ENCODE measurements around the gene P4HB.

DNA sequence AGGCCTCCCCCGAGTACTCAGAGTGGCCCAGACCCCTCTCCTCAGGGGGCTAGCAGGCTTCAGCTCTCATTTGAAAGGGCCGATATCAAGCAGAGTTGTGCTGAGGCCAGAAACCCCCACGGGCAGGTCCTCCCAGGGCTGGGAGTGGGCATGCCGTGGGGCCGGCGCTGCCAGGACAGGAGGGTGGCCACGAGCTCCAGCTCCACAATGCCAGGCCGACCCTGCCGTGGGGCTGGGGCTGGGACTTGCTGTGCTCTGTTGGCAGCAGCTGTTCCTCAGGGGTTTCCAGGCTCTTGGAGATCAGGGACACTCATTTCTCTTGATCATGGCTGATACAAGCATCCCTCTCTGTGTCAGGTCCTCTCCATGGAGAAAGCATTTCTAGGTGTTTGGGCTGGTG, 38.5 kb upstream of the P4HB start:
- TF ChIP-seq, protein P1, sequence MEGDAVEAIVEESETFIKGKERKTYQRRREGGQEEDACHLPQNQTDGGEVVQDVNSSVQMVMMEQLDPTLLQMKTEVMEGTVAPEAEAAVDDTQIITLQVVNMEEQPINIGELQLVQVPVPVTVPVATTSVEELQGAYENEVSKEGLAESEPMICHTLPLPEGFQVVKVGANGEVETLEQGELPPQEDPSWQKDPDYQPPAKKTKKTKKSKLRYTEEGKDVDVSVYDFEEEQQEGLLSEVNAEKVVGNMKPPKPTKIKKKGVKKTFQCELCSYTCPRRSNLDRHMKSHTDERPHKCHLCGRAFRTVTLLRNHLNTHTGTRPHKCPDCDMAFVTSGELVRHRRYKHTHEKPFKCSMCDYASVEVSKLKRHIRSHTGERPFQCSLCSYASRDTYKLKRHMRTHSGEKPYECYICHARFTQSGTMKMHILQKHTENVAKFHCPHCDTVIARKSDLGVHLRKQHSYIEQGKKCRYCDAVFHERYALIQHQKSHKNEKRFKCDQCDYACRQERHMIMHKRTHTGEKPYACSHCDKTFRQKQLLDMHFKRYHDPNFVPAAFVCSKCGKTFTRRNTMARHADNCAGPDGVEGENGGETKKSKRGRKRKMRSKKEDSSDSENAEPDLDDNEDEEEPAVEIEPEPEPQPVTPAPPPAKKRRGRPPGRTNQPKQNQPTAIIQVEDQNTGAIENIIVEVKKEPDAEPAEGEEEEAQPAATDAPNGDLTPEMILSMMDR (IDR thresholded peaks at IDR 0.05): no peak
- TF ChIP-seq POLR2A (IDR thresholded peaks at IDR 0.05): no peak

Data from upper lobe of left lung (tissue), 4 donors.